Nephron (organoid): ENCODE measurements around the gene PLEKHA1.

Source experiments
- H3K27ac Mint-ChIP-seq, 3 experiments: 2 replicates each; pipeline ENCODE4 v1.8.0; 2020; ENCODE audit warnings: mixed read lengths in 3 of 3, mild to moderate bottlenecking in 2 of 3, moderate library complexity in 1 of 3
- H3K27me3 Mint-ChIP-seq: 2 replicates; pipeline ENCODE4 v1.8.0; 2021; ENCODE audit warnings: low read depth, mild to moderate bottlenecking, moderate library complexity, mixed read lengths
- H3K36me3 Mint-ChIP-seq: 2 replicates; pipeline ENCODE4 v1.8.0; 2020; ENCODE audit warnings: low read depth, mixed read lengths
- H3K4me1 Mint-ChIP-seq: 2 replicates; pipeline ENCODE4 v1.8.0; 2020; ENCODE audit warnings: mixed read lengths
- H3K4me3 Mint-ChIP-seq, 3 experiments: 2 replicates each; pipeline ENCODE4 v1.8.0; 2020; ENCODE audit warnings: mild to moderate bottlenecking in 3 of 3, mixed read lengths in 3 of 3, moderate library complexity in 2 of 3
- H3K9me3 Mint-ChIP-seq: 2 replicates; pipeline ENCODE4 v1.8.0; 2020; ENCODE audit warnings: mixed read lengths
- CTCF ChIP-seq, 3 experiments: fragments of 200-600 bp; sonication (generic); IDR thresholded peaks; one replicate each; pipeline ENCODE4 v1.5.0; 2021; ENCODE audit warnings: antibody characterized with exemption in 3 of 3; ENCODE audit not compliant: unreplicated experiment in 3 of 3

PLEKHA1 gene

GRCh38 chr10:122461367-122461728 lies 86.8 kb downstream of the PLEKHA1 start, which contains the start of gene HTRA1:
HTRA1 (plus strand) TSS chr10:122461553; CDS start chr10:122461653, 100 bp downstream.
- Mint-ChIP-seq H3K27me3 (peaks cover 78% of the 10 kb centered on the region), H3K4me1 (peaks cover 35% of the 10 kb centered on the region), H3K36me3 (no peaks in the 10 kb centered on the region), H3K4me3 (peak within 1 kb of the TSS; percentile 92 to 96 (median 93)), H3K9me3 (no peaks in the 10 kb centered on the region), H3K27ac (peak within 1 kb of the TSS; percentile 59 to 92 (median 88))
- TF ChIP-seq CTCF (IDR thresholded peaks at IDR 0.05; ENCODE audit: unreplicated experiment in 3 of 3) = no peak

- TF ChIP-seq CTCF (IDR thresholded peaks at IDR 0.05; ENCODE audit: unreplicated experiment in 3 of 3) = no peak
- Mint-ChIP-seq H3K4me3 (peak overlapping the region; percentile 92 to 96 (median 93)), H3K27me3 (peaks cover 78% of the 10 kb centered on the region), H3K4me1 (peaks cover 35% of the 10 kb centered on the region), H3K9me3 (no peaks in the 10 kb centered on the region), H3K27ac (peak overlapping the region; percentile 26 to 92 (median 88)), H3K36me3 (no peaks in the 10 kb centered on the region)
Measured at GRCh38 chr10:122461729-122462532, 87.4 kb downstream of the PLEKHA1 start.

- no peaks in the 10 kb centered on the region for H3K36me3 Mint-ChIP-seq
- peaks cover 81% of the 10 kb centered on the region for H3K27me3 Mint-ChIP-seq
- TF ChIP-seq CTCF (IDR thresholded peaks at IDR 0.05; ENCODE audit: unreplicated experiment in 3 of 3) = no peak
- no peaks in the 10 kb centered on the region for H3K9me3 Mint-ChIP-seq
- H3K27ac Mint-ChIP-seq = peak overlapping the region; percentile 26 to 92 (median 88)
- H3K4me1 Mint-ChIP-seq = peaks cover 35% of the 10 kb centered on the region
- H3K4me3 Mint-ChIP-seq = peak overlapping the region; percentile 92 to 96 (median 93)
Measured at GRCh38 chr10:122462533-122463465, 88.3 kb downstream of the PLEKHA1 start.

GRCh38 chr10:122463466-122464249 lies 89.2 kb downstream of the PLEKHA1 start:
- H3K27ac Mint-ChIP-seq = peak overlapping the region in 1 of 3 experiments; percentile 92
- peak overlapping the region; percentile 92 to 96 (median 93) for H3K4me3 Mint-ChIP-seq
- H3K4me1 Mint-ChIP-seq = peaks cover 30% of the 10 kb centered on the region
- peaks cover 81% of the 10 kb centered on the region for H3K27me3 Mint-ChIP-seq
- no peak for TF ChIP-seq CTCF (IDR thresholded peaks at IDR 0.05; ENCODE audit: unreplicated experiment in 3 of 3)
- H3K36me3 Mint-ChIP-seq = no peaks in the 10 kb centered on the region
- no peaks in the 10 kb centered on the region for H3K9me3 Mint-ChIP-seq

GRCh38 chr10:122464250-122464510 lies 89.7 kb downstream of the PLEKHA1 start:
- Mint-ChIP-seq H3K9me3 (no peaks in the 10 kb centered on the region), H3K27ac (no peak overlapping the region), H3K4me1 (peaks cover 35% of the 10 kb centered on the region), H3K27me3 (peaks cover 80% of the 10 kb centered on the region), H3K36me3 (no peaks in the 10 kb centered on the region), H3K4me3 (peak overlapping the region; percentile 6 to 96 (median 93))
- no peak for TF ChIP-seq CTCF (IDR thresholded peaks at IDR 0.05; ENCODE audit: unreplicated experiment in 3 of 3)
